WI38 (cell line): ENCODE measurements around the gene KRT26.
"Not testable (repeated sequence)": the region's sequence is repeated elsewhere in the genome, so short reads cannot be mapped to it uniquely, and the experiment has no call there.

Source experiments
- H3K4me3 ChIP-seq: 2 replicates; pipeline ENCODE4 v1.5.1; 2011; ENCODE audit warnings: low read depth, mild to moderate bottlenecking, control low read depth, low read length
- CTCF ChIP-seq: IDR thresholded peaks from 2 replicates; pipeline ENCODE4 v1.5.1; 2012; ENCODE audit warnings: low read depth, mild to moderate bottlenecking, control low read depth, low read length

The KRT26 gene

GRCh38 chr17:40755231-40755630, 16.8 kb downstream of the KRT26 start, which contains the start of gene KRT25:
KRT25 (minus strand) TSS chr17:40755331; CDS start chr17:40755271, 60 bp downstream.
- no peak for TF ChIP-seq CTCF
- H3K4me3 ChIP-seq = no peak within 1 kb of the TSS

GRCh38 chr17:40753804-40754203, 18.2 kb downstream of the KRT26 start:
- no peak for TF ChIP-seq CTCF
- H3K4me3 ChIP-seq = no peak overlapping the region

- H3K4me3 ChIP-seq = no peak overlapping the region
- TF ChIP-seq CTCF = no peak
Observed at GRCh38 chr17:40751065-40751464, 20.9 kb downstream of the KRT26 start.

GRCh38 chr17:40750391-40750790, 21.6 kb downstream of the KRT26 start:
- no peak overlapping the region for H3K4me3 ChIP-seq
- TF ChIP-seq CTCF = no peak

- not testable (repeated sequence) for H3K4me3 ChIP-seq
Observed at GRCh38 chr17:40748666-40749065, 23.3 kb downstream of the KRT26 start.

- no peak overlapping the region for H3K4me3 ChIP-seq
Observed at GRCh38 chr17:40738553-40738952, 33.4 kb downstream of the KRT26 start.

GRCh38 chr17:40735016-40735415, 37.0 kb downstream of the KRT26 start:
- no peak for TF ChIP-seq CTCF
- no peak overlapping the region for H3K4me3 ChIP-seq

More at GRCh38 chr17:40738553-40738952, 33.4 kb downstream of the KRT26 start:
- TF ChIP-seq CTCF = no peak

- H3K4me3 ChIP-seq = no peak overlapping the region
- no peak for TF ChIP-seq CTCF
Observed at GRCh38 chr17:40734018-40734417, 38.0 kb downstream of the KRT26 start.
